Measurements from ENCODE around the gene CD58. TPM values are rescaled to one million over a fixed set of nuclear protein-coding genes. Genes with fewer than 3 reads are reported as not detected.

CD58 gene
- total RNA-seq, 1 donor from 2014 or later: 19.6 TPM

DNA sequence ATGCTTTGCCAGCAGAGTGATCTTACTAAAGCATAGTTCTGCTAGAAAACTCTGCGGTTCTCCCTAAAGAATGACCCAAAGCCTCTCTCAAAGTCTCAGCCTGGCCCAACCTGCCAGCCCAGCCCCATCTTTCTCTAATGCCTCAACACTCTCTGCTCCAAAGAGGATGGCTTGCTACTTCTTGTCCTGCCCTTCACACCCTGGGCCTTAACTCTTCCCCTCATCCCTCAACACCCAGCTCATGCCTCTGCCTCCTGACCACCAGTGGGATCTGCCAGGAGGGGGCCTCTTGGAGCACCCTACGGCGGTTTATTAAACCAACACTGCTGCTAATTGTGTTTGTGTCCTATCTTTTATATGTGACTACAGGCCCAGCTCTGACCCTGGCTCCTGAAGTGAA, 52.4 kb downstream of the CD58 start:
- H3K27me3 Mint-ChIP-seq (ENCODE audit: low read depth): no peaks in the 10 kb centered on the region
- peaks cover 2% of the 10 kb centered on the region for H3K36me3 Mint-ChIP-seq (ENCODE audit: low read depth)
- no peak overlapping the region for H3K27ac Mint-ChIP-seq (ENCODE audit: unreplicated experiment)
- TF ChIP-seq, protein P1, sequence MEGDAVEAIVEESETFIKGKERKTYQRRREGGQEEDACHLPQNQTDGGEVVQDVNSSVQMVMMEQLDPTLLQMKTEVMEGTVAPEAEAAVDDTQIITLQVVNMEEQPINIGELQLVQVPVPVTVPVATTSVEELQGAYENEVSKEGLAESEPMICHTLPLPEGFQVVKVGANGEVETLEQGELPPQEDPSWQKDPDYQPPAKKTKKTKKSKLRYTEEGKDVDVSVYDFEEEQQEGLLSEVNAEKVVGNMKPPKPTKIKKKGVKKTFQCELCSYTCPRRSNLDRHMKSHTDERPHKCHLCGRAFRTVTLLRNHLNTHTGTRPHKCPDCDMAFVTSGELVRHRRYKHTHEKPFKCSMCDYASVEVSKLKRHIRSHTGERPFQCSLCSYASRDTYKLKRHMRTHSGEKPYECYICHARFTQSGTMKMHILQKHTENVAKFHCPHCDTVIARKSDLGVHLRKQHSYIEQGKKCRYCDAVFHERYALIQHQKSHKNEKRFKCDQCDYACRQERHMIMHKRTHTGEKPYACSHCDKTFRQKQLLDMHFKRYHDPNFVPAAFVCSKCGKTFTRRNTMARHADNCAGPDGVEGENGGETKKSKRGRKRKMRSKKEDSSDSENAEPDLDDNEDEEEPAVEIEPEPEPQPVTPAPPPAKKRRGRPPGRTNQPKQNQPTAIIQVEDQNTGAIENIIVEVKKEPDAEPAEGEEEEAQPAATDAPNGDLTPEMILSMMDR (IDR thresholded peaks at IDR 0.05): no peak
- H3K9me3 Mint-ChIP-seq (ENCODE audit: low read depth): no peaks in the 10 kb centered on the region
- no peak overlapping the region for H3K4me3 Mint-ChIP-seq (ENCODE audit: unreplicated experiment)
- no peak for DNase-seq (ENCODE audit: low spot score)
- H3K4me1 Mint-ChIP-seq (ENCODE audit: low read depth): peaks cover 12% of the 10 kb centered on the region

DNA sequence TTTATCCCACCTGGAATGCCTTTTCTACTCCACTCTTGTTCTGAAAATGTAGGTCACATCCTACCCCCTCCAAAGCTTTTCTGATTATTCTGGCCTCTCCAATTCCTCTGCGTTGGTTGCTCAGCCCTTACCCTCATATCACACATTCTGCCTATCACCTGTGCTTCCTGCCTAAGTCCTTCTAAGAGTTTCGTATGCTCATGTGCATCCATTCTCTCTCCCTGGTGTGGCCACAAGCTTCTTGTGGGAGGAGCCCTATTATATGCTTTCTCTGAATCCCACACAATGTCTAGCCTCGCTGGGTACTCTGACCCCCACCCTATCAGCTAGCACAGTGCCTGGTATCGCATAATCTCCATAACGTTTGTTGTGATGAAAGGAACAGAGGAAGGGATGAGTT, 54.2 kb downstream of the CD58 start:
- no peak overlapping the region for H3K4me3 Mint-ChIP-seq (ENCODE audit: unreplicated experiment)
- TF ChIP-seq, protein P1 (IDR thresholded peaks at IDR 0.05): no peak

DNA sequence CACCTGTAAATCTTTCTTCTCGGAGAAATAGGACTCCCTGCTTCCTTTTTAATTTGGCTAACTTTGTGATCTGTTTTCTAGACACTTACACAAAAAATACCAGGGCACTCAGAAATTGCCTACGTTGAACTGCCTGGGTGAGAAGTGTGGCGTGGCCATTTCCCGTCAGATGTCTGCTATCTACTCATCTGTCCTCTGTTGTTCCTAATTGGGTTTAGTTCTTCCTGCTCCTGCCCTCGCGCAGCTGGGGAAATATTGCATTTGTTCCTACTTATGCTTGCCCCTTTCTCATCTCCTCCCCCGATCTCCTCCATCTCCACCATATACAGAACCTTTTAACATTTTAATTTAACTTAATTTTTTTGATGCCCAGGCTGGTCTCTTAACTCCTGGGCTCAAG, 55.1 kb downstream of the CD58 start:
- Mint-ChIP-seq H3K4me3 (ENCODE audit: unreplicated experiment) (no peak overlapping the region), H3K27ac (ENCODE audit: unreplicated experiment) (no peak overlapping the region), H3K27me3 (ENCODE audit: low read depth) (no peaks in the 10 kb centered on the region), H3K4me1 (ENCODE audit: low read depth) (no peaks in the 10 kb centered on the region), H3K36me3 (ENCODE audit: low read depth) (peaks cover 4% of the 10 kb centered on the region), H3K9me3 (ENCODE audit: low read depth) (no peaks in the 10 kb centered on the region)
- DNase-seq (ENCODE audit: low spot score): no peak
- TF ChIP-seq, protein P1 (IDR thresholded peaks at IDR 0.05): no peak

More for the DNA sequence above, 54.2 kb downstream of the CD58 start:
- H3K9me3 Mint-ChIP-seq (ENCODE audit: low read depth): no peaks in the 10 kb centered on the region
- H3K4me1 Mint-ChIP-seq (ENCODE audit: low read depth): peaks cover 7% of the 10 kb centered on the region
- peaks cover 4% of the 10 kb centered on the region for H3K36me3 Mint-ChIP-seq (ENCODE audit: low read depth)
- no peaks in the 10 kb centered on the region for H3K27me3 Mint-ChIP-seq (ENCODE audit: low read depth)
- DNase-seq (ENCODE audit: low spot score): no peak
- no peak overlapping the region for H3K27ac Mint-ChIP-seq (ENCODE audit: unreplicated experiment)

DNA sequence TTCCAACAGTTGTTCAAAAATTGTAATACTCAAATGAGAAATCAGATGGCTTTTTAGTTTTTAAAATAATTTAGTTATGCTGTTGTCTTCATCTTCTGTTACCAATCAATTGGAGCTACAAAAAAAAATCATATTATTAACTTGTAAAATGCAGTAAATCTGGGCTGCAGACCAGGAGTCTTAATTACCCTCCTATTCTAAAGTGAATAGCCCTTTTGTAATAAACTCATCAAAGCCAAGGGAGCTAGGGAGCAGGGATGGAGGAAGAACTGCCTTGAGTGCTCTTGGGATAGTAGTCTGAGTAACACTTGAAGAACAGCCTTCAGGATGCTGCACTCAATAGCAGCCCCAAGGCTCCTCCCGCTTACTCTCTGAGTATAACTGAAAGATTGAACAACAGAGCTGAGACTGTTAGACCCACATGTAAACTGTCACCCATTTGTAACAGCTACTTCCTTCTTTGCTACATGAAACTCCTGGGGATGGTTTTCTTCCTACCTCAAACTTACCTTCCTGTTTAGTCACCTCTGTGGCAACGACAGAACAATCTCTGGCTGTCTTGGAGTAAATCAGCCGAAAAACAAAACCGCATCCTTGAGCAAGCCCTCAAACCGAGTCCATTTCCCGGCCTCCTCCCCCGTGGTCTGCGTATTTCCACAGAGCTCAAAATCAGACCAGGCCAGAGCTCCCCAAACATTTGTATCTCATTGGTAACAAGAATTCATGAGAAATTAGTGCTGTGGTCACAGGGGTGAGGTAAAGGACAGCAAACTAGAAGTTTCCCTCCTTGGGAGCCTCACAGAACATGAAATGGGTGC, 55.9 kb downstream of the CD58 start:
- TF ChIP-seq, protein P1 (IDR thresholded peaks at IDR 0.05): no peak
- no peak overlapping the region for H3K27ac Mint-ChIP-seq (ENCODE audit: unreplicated experiment)
- H3K9me3 Mint-ChIP-seq (ENCODE audit: low read depth): no peaks in the 10 kb centered on the region
- no peak for DNase-seq (ENCODE audit: low spot score)
- peaks cover 3% of the 10 kb centered on the region for H3K4me1 Mint-ChIP-seq (ENCODE audit: low read depth)
- no peaks in the 10 kb centered on the region for H3K27me3 Mint-ChIP-seq (ENCODE audit: low read depth)
- no peak overlapping the region for H3K4me3 Mint-ChIP-seq (ENCODE audit: unreplicated experiment)
- H3K36me3 Mint-ChIP-seq (ENCODE audit: low read depth): peaks cover 4% of the 10 kb centered on the region

DNA sequence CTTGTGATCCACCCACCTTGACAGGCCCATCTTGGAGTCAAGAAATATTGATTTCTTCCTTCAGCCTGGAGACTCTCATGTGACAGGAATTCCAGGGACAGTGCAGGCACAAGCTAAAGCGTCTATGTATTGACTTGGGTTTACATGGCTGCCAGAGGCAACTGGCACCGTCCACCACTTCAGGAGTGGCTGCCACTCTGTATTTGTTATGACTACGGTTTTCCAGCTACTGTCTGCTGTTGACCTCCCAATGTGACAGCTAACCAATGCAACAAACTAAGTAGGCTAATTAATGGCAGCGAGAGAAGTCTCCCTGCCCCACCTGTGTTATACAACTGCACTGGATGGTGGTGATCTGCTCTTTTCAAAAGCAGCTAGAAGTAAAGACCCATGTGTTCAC, 56.9 kb downstream of the CD58 start:
- no peaks in the 10 kb centered on the region for H3K27me3 Mint-ChIP-seq (ENCODE audit: low read depth)
- TF ChIP-seq, protein P1 (IDR thresholded peaks at IDR 0.05): no peak
- H3K27ac Mint-ChIP-seq (ENCODE audit: unreplicated experiment): no peak overlapping the region
- H3K9me3 Mint-ChIP-seq (ENCODE audit: low read depth): no peaks in the 10 kb centered on the region
- H3K4me3 Mint-ChIP-seq (ENCODE audit: unreplicated experiment): no peak overlapping the region
- H3K4me1 Mint-ChIP-seq (ENCODE audit: low read depth): peaks cover 11% of the 10 kb centered on the region
- DNase-seq (ENCODE audit: low spot score): no peak
- H3K36me3 Mint-ChIP-seq (ENCODE audit: low read depth): peaks cover 4% of the 10 kb centered on the region

Data from chondrocyte (in vitro differentiated cells).